HG03442 (cell line): ENCODE results near the gene NRSN1.

ENCODE experiments used
- ATAC-seq: cut with Tn5 transposase; IDR thresholded peaks from one replicate; pipeline ENCODE4 v1.9.1; 2021; ENCODE audit warnings: mild to moderate bottlenecking, moderate library complexity; ENCODE audit not compliant: unreplicated experiment

Gene NRSN1

GRCh38 chr6:24125980-24126379 is at the start of gene NRSN1:
Gene NRSN1, plus strand, starts transcription at chr6:24126215. Its CDS starts 8,113 bp downstream, at chr6:24134328.
- ATAC-seq: no peak

GRCh38 chr6:24078200-24078599 is 47.8 kb upstream of the NRSN1 start:
- no peak for ATAC-seq

- ATAC-seq: no peak
These were observed 46.9 kb upstream of the NRSN1 start for GRCh38 chr6:24079076-24079475.

- ATAC-seq: no peak
These were observed 45.3 kb upstream of the NRSN1 start for GRCh38 chr6:24080711-24081110.

- ATAC-seq: no peak
These were observed 36.3 kb upstream of the NRSN1 start for GRCh38 chr6:24089736-24090135.

- ATAC-seq: no peak
These were observed 33.6 kb upstream of the NRSN1 start for GRCh38 chr6:24092407-24092806.

GRCh38 chr6:24093381-24093780 is 32.6 kb upstream of the NRSN1 start:
- ATAC-seq: no peak

- peak; percentile 54 for ATAC-seq
These were observed 26.8 kb upstream of the NRSN1 start for GRCh38 chr6:24099181-24099580.

GRCh38 chr6:24100024-24100769 is 25.8 kb upstream of the NRSN1 start:
- no peak for ATAC-seq

- ATAC-seq: no peak
These were observed 25.3 kb upstream of the NRSN1 start for GRCh38 chr6:24100770-24101155.

GRCh38 chr6:24105191-24105590 is 20.8 kb upstream of the NRSN1 start:
- no peak for ATAC-seq

- no peak for ATAC-seq
These were observed 19.7 kb upstream of the NRSN1 start for GRCh38 chr6:24106291-24106690.

- ATAC-seq: no peak
These were observed 18.7 kb upstream of the NRSN1 start for GRCh38 chr6:24107294-24107693.

- no peak for ATAC-seq
These were observed 18.0 kb upstream of the NRSN1 start for GRCh38 chr6:24108056-24108455.

GRCh38 chr6:24110417-24110816 is 15.6 kb upstream of the NRSN1 start:
- ATAC-seq: no peak

- ATAC-seq: no peak
These were observed 12.1 kb upstream of the NRSN1 start for GRCh38 chr6:24113891-24114290.

- no peak for ATAC-seq
These were observed 9.0 kb upstream of the NRSN1 start for GRCh38 chr6:24117021-24117420.

- ATAC-seq: no peak
These were observed 3.9 kb upstream of the NRSN1 start for GRCh38 chr6:24122139-24122538.

GRCh38 chr6:24126586-24127192 is 674 bp downstream of the NRSN1 start:
- no peak for ATAC-seq

- no peak for ATAC-seq
These were observed 1.3 kb downstream of the NRSN1 start for GRCh38 chr6:24127316-24127715.

- ATAC-seq: no peak
These were observed 5.7 kb downstream of the NRSN1 start for GRCh38 chr6:24131751-24132150.

- ATAC-seq: no peak
These were observed 13.1 kb downstream of the NRSN1 start for GRCh38 chr6:24139080-24139479.

- ATAC-seq: no peak
These were observed 13.6 kb downstream of the NRSN1 start for GRCh38 chr6:24139639-24140038.
